Ramos (cell line): ENCODE measurements around the gene EVI5L.

ENCODE experiments used
- in situ Hi-C: fragments of 300-500 bp; cut with MboI; formaldehyde crosslinking; loops from one replicate; pipeline ENCODE4 v1.14.3; 2022; ENCODE audit warnings: low sequenced_read_pairs; ENCODE audit not compliant: unreplicated experiment

The EVI5L gene

DNA sequence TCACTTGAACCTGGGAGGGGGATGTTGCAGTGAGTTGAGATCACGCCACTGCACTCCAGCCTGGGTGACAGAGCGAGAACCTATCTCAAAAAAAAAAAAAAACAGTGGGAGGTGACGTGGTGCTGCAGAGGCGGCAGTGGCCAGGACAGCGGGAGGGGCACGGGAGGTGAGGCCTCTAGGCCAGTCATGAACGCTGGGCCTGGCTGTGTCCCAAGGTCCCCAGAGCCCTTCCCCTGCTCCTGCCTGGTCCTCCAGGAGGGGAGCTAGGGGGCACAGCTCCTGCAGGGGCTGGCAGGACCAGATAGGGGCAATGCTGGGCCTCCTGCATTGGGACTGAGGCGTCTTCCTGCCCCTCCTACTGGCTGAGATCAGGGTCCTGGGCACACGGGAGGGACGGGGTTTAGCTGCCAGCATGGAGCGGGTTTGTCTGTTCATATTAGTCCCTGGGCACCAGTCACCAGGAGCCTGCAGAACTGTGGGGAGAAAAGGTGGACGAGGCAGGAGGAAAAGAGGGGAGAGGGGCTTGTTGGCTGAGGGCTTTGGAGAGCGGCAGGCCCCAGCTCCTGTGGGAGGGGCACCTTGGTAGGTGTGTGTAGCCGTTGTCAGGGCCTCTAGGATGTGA, 78.2 kb downstream of the EVI5L start:
- in situ Hi-C loops, result no loop called here

DNA sequence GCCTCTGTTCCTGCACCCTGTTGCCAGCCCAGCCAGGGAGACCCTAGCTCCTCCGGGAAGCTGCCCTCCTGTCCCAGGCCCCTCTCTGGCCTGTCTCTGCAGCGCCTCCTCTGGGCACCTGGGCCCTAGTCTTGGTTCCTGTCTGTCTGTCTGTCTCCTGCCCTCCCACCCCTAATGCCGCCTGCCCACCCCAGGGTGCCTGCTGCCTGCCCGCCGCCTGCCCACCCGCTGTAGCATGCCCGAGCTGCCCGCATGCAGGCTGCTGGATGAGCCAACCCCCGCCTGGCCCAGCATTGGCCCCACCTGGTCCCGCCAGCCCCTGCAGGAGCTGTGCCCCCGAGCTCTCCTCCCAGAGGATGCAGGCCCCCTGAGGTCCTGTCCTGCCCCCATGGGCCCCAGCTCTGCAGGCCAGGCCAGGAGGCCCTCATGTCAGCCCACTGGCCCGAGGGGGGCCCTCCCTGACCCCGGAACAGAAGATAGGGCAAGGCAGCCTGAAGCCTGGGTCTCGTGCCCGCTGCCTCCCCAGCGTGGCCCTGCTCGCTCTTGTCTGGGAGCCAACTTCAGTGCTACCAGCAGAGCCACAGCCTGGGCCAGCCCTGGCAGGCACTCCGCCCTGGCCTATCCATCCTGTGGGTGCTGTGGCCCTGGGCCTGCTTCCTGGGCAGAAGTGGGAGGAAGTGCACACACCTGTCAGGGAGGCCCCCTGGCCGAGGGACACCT, 78.9 kb downstream of the EVI5L start:
- in situ Hi-C loops, result no loop called here

DNA sequence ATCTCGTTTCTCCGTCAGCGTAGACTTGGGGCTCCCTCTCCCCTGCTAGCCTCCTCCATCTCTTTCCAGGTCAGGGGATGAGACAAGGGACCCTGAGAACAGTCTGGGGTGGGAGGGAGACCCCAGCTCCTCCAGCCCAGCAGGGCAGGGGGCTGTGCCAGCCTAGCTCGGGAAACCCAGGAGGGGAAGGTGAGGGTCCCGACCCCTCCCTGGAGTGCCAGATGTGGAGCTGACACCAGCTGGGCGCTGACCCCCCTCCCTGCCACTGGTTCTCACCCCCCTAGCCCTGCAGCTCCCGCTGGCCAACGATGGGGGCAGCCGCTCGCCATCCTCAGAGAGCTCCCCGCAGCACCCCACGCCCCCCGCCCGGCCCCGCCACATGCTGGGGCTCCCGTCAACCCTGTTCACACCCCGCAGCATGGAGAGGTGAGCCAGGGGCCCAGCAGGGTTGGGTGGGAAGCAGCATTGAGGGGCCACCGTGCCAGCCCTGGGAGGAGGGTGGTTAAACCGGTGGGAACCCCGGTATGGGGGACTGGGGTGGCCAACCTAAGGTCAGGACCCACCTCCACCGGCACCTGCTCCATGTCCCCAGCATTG, 79.6 kb downstream of the EVI5L start:
- in situ Hi-C loops, result no loop called here

DNA sequence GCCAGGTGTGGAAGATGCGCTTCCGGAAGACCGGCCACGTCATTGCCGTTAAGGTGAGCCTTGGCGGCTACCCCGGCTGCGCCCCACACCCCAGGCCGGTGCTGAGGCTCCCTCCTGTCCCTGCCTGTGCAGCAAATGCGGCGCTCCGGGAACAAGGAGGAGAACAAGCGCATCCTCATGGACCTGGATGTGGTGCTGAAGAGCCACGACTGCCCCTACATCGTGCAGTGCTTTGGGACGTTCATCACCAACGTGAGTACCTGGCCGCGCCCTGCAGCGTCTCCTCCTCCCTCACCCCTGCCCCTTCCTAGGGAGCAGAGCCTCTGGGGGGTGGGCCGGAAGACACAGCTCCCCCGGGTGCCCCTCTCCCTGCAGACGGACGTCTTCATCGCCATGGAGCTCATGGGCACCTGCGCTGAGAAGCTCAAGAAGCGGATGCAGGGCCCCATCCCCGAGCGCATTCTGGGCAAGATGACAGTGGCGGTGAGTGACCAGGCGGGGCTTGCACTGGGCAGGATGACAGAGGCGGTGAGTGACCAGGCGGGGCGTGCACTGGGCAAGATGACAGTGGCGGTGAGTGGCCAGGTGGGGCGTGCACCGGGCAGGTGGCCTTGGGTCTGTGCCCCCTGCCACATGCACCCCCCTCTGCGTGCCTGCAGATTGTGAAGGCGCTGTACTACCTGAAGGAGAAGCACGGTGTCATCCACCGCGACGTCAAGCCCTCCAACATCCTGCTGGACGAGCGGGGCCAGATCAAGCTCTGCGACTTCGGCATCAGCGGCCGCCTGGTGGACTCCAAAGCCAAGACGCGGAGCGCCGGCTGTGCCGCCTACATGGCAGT, 80.5 kb downstream of the EVI5L start:
- in situ Hi-C loops, result no loop called here

DNA sequence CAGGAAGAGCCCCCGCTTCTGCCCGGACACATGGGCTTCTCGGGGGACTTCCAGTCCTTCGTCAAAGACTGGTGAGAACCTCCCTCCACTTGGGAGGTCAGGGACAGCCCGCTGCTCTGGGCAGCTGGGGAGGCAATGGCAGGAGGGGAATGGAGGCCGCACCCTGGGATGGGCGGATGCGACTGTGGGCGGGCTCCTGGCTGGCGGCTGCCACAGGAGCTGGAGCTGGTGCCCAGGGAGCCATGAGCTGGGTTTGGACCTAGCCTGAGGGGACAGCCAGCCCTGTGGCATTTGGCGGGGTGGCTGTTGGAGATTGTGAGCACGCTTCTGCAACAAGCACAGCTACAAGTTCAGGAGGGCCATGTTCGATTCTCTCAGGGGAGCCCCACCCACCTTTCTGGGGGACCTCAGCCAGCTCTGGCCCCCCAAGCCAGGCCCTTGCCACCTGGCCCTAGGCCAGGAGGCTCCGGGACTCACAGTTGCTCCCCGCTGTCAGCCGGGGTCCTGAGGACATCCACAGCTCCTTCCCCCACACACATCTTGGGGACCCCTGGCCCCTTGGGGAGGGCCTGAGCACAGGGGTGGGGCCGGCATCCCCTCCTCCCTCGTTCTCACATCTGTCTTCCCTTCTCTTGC, 81.6 kb downstream of the EVI5L start:
- in situ Hi-C loops, result no loop called here

DNA sequence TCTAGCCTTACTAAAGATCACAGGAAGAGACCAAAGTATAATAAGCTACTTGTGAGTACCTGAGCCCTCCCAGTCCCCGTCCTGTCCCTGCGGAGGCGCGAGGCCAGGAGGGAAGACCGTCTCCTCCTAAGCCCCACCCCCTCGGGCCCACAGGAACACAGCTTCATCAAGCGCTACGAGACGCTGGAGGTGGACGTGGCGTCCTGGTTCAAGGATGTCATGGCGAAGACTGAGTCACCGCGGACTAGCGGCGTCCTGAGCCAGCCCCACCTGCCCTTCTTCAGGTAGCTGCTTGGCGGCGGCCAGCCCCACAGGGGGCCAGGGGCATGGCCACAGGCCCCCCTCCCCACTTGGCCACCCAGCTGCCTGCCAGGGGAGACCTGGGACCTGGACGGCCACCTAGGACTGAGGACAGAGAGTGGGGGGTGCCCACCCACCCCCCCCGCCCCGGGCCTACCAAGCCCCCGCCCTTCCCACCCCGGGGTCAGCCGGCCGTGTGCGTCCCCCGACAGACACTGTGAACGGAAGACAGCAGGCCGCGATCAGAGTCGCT, 82.2 kb downstream of the EVI5L start:
- in situ Hi-C loops, result no loop called here

DNA sequence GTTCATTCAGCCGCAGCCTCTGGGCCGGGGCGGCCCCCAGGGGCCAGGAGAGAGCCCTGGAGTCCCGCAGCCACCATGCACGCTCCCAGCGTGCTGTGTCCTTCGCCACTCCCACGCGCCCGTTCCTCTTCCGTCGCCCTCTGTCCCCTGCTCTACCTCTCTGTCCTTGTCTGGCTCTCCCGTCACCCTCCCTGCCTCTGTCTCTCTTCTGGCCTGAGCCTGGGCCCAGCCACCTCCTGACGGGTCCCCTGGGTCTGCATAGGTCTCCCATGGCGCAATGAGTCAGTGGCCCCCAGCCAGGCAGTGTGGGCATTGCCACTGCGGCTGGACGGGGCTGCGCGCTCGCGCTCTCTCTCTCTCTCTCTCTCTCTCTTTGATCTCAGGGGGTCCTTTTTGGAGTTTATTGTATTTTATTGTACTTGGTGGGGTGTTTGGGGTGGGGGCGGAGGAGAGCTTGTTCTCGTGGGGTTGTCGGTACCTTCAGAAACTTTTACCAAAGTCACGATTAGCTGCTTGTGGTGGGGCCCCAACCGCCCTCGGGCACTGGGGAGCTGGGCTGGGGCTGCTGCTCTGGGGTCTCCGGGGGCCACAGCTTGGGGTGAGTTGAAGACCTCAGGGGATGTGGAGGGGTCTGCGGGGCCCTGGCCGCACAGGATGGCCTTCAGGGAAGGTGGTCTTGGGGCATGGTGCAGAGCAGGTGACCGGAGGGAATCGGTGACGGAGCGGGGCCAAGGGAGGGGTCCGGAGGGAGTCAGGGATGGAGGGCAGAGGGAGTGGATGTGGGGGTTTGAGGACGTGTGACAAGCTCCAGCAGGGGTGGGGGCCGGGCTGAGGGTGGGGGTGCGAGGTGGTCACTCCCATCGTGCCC, 82.9 kb downstream of the EVI5L start:
- in situ Hi-C loops, result no loop called here

DNA sequence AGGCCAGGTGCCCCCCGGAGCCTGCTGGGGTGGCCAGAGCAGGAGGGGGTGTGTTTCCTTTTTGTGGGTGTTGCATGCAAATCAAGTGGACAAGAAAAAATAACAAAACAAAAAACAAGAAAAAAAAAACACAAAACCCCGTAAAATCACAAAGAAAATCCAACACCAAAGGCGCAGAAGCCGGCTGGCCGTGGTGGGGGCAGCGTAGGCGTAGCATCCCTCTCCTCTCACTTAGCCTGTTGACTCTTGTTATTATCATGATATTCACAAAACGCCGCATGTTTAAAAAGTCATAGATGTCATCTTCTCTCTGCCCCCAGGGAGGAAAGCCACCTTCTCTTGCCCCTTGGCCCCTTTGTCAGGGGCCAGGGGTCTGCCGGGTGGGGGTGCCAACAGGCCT, 83.6 kb downstream of the EVI5L start:
- in situ Hi-C loops, result no loop called here

DNA sequence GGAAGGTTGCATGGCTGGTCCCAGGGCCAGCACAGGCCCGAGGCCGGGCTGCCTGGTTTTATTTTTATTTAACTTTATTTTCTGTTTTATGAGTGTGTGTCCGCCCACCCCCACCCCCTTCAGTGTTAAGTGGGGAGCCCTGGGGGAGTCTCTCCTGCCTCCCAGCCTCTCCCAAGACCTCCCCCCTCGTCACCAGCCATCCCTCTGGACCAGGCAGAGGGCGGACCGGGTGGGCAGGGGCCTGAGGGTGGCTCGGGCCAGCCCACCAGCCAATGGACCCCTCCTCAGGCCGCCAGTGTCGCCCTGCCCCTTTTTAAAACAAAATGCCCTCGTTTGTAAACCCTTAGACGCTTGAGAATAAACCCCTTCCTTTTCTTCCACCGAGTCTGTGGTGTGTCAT, 84.1 kb downstream of the EVI5L start:
- in situ Hi-C loops, result no loop called here
